T-cell (primary cell): ENCODE measurements around the gene PRDM8. TPM values are rescaled to one million over a fixed set of nuclear protein-coding genes. Genes with fewer than 3 reads are reported as not detected.

Experiments
- ATAC-seq, 4 experiments: fragments of 200-7000 bp in 3 of 4; fragments of 150-1000 bp in 1 of 4; cut with Tn5 transposase; replicated peaks in 1 of 4; 1 replicate in 3 of 4; 2 replicates in 1 of 4; pipeline ENCODE4 v1.10.0; 2021; ENCODE audit warnings: moderate library complexity in 3 of 4, mild to moderate bottlenecking in 2 of 4, moderate number of reproducible peaks in 1 of 4
- CTCF ChIA-PET, 2 donors: fragments of 300-600 bp; sonication (Branson Sonifier 250); formaldehyde crosslinking; loops; one replicate each; lab custom pipeline; 2022; ENCODE audit warnings: antibody characterized with exemption in 2 of 2; lab: Charles Lee
- POLR2A ChIA-PET, 2 donors: fragments of 300-600 bp; sonication (Branson Sonifier 250); formaldehyde crosslinking; loops; one replicate each; lab custom pipeline; 2022; ENCODE audit warnings: antibody characterized with exemption in 2 of 2; lab: Charles Lee
- DNase-seq, 35 experiments: peaks; one replicate each; pipeline versions ENCODE4 v3.0.0 to v3.0.0-alpha.2; 2013 to 2023
- H3K27ac ChIP-seq: one replicate; pipeline ENCODE4 v1.5.1; 2013; ENCODE audit warnings: low read length
- H3K27me3 ChIP-seq, 2 experiments: replicated peaks in 1 of 2; 1 replicate in 1 of 2; 2 replicates in 1 of 2; pipeline versions ENCODE4 v1.6.1 to v1.7.0; 2013; ENCODE audit warnings: low read length in 1 of 2, mixed read lengths in 1 of 2; ENCODE audit not compliant: control insufficient read depth in 2 of 2, insufficient read depth in 2 of 2; ENCODE audit errors: extremely low read depth in 1 of 2
- H3K36me3 ChIP-seq, 2 donors: 1 replicate in 1 of 2; 2 replicates in 1 of 2; pipeline versions ENCODE4 v1.6.1 to v1.7.0; 2013; ENCODE audit warnings: low read length in 1 of 2; ENCODE audit not compliant: control insufficient read depth in 2 of 2, insufficient read depth in 1 of 2; ENCODE audit errors: extremely low read depth in 1 of 2
- H3K4me1 ChIP-seq, 2 experiments: 1 replicate in 1 of 2; 2 replicates in 1 of 2; pipeline versions ENCODE4 v1.6.1 to v1.7.0; 2013; ENCODE audit warnings: low read length in 2 of 2, mixed read lengths in 1 of 2; ENCODE audit not compliant: insufficient read depth in 2 of 2, control insufficient read depth in 1 of 2; ENCODE audit errors: extremely low read depth in 1 of 2
- H3K4me3 ChIP-seq, 2 donors: 1 replicate in 1 of 2; 2 replicates in 1 of 2; pipeline versions ENCODE4 v1.5.1 to v1.7.0; 2013; ENCODE audit warnings: mild to moderate bottlenecking in 2 of 2, low read length in 1 of 2, moderate library complexity in 1 of 2; ENCODE audit not compliant: control insufficient read depth in 1 of 2; ENCODE audit errors: extremely low read depth in 1 of 2
- H3K9me3 ChIP-seq: 2 replicates; pipeline ENCODE4 v1.7.0; 2013
- H3K27ac Mint-ChIP-seq, 2 donors: one replicate each; pipeline ENCODE4 v1.8.0; 2020 to 2021; ENCODE audit warnings: mild to moderate bottlenecking in 2 of 2, mixed read lengths in 2 of 2
- H3K27me3 Mint-ChIP-seq, 2 donors: one replicate each; pipeline ENCODE4 v1.8.0; 2021 to 2022; ENCODE audit warnings: mixed read lengths in 2 of 2
- H3K36me3 Mint-ChIP-seq: one replicate; pipeline ENCODE4 v1.8.0; 2021; ENCODE audit warnings: mixed read lengths
- H3K4me1 Mint-ChIP-seq, 3 donors: one replicate each; pipeline ENCODE4 v1.8.0; 2020 to 2022; ENCODE audit warnings: mixed read lengths in 3 of 3, mild to moderate bottlenecking in 1 of 3
- H3K4me3 Mint-ChIP-seq, 3 donors: one replicate each; pipeline ENCODE4 v1.8.0; 2020 to 2022; ENCODE audit warnings: mild to moderate bottlenecking in 3 of 3, mixed read lengths in 3 of 3, moderate library complexity in 3 of 3
- H3K9me3 Mint-ChIP-seq, 3 donors: one replicate each; pipeline ENCODE4 v1.8.0; 2020 to 2022; ENCODE audit warnings: mixed read lengths in 3 of 3
- WGBS: methylation state at CpG from one replicate; pipeline ENCODE4 v1.1.5; 2013; ENCODE audit warnings: missing lambda C conversion rate; ENCODE audit not compliant: insufficient coverage; 5-methylcytosine and 5-hydroxymethylcytosine counted together
- total RNA-seq, 35 experiments: library from RNA in 6 of 35; stranded (reverse) in 6 of 35; fragments of 120-200 nt in 1 of 35; gene quantifications; one replicate each; pipeline versions ENCODE4 v1.2.1 to v1.2.4 and lab custom pipeline; 2013 to 2026

PRDM8 gene
- total RNA-seq, 5 donors from 2014 or later (not counting 1 experiment from before 2014, with no cell fraction given): 10.5 to 18.7 (median 14.1) TPM

GRCh38 chr4:80210549-80210948, 13.2 kb downstream of the PRDM8 start:
- H3K9me3 ChIP-seq: no peaks in the 10 kb centered on the region
- peaks cover 0 to 2% (median 2%) of the 10 kb centered on the region in 3 donors for H3K4me1 Mint-ChIP-seq
- no peak overlapping the region for H3K27ac Mint-ChIP-seq
- H3K27ac ChIP-seq: no peak overlapping the region
- H3K9me3 Mint-ChIP-seq: no peaks in the 10 kb centered on the region
- ChIA-PET POLR2A (no interaction called here), CTCF (interaction anchor here (0.6 to 1.3 kb wide), 4 partner anchors 9 to 639 kb away, joined by 3 to 5 read pairs (median 4); no protein-coding TSS in a partner anchor)
- 86% methylated on average over 1 of the region's 2 CpGs for WGBS
- no peak for DNase-seq
- H3K27me3 ChIP-seq: peaks cover 0 to 3% of the 10 kb centered on the region in 2 experiments
- H3K36me3 Mint-ChIP-seq: no peaks in the 10 kb centered on the region
- no peak overlapping the region for H3K4me3 ChIP-seq
- H3K4me3 Mint-ChIP-seq: no peak overlapping the region
- no peak for ATAC-seq
- H3K27me3 Mint-ChIP-seq: peaks cover 4 to 10% of the 10 kb centered on the region in 2 donors
- no peaks in the 10 kb centered on the region for H3K36me3 ChIP-seq
- no peaks in the 10 kb centered on the region for H3K4me1 ChIP-seq

- ATAC-seq (no peak), DNase-seq (no peak)
- CTCF ChIA-PET: interaction anchor here (0.6 to 3.1 kb wide), 12 partner anchors 10 to 1261 kb away, joined by 3 to 9 read pairs (median 4); no protein-coding TSS in a partner anchor
- no peaks in the 10 kb centered on the region for H3K9me3 Mint-ChIP-seq
- peaks cover 5 to 17% of the 10 kb centered on the region in 2 donors for H3K27me3 Mint-ChIP-seq
- Histone ChIP-seq H3K27ac (no peak overlapping the region), H3K27me3 (no peaks in the 10 kb centered on the region), H3K4me1 (no peaks in the 10 kb centered on the region), H3K36me3 (no peaks in the 10 kb centered on the region), H3K9me3 (no peaks in the 10 kb centered on the region), H3K4me3 (no peak overlapping the region)
- WGBS: 92% methylated on average over 2 of the region's 5 CpGs
- H3K4me3 Mint-ChIP-seq: no peak overlapping the region
- H3K27ac Mint-ChIP-seq: no peak overlapping the region
- POLR2A ChIA-PET: interaction anchor here in 1 of 2 donors (1.0 kb wide), 1 partner anchor 30 kb away, joined by 4 read pairs; no protein-coding TSS in a partner anchor
- no peaks in the 10 kb centered on the region for H3K36me3 Mint-ChIP-seq
- H3K4me1 Mint-ChIP-seq: peaks cover 0 to 2% (median 2%) of the 10 kb centered on the region in 3 donors
Measured at GRCh38 chr4:80213117-80213815, 16.0 kb downstream of the PRDM8 start.

- Mint-ChIP-seq H3K27me3 (peaks cover 10 to 32% of the 10 kb centered on the region in 2 donors), H3K27ac (no peak overlapping the region), H3K4me3 (no peak overlapping the region), H3K9me3 (no peaks in the 10 kb centered on the region), H3K36me3 (no peaks in the 10 kb centered on the region), H3K4me1 (peaks cover 0 to 2% (median 2%) of the 10 kb centered on the region in 3 donors)
- DNase-seq (peak in 1 of 35 experiments; percentile 55), ATAC-seq (peak in 1 of 4 experiments; percentile 58)
- ChIA-PET POLR2A (interaction anchor here in 1 of 2 donors (0.5 kb wide), 1 partner anchor 298 kb away, joined by 3 read pairs; no protein-coding TSS in a partner anchor), CTCF (interaction anchor here (0.5 to 1.9 kb wide), 25 partner anchors 9 to 1578 kb away, joined by 3 to 19 read pairs (median 3); no protein-coding TSS in a partner anchor)
- no peaks in the 10 kb centered on the region for H3K4me1 ChIP-seq
- no peak overlapping the region for H3K27ac ChIP-seq
- no peak overlapping the region for H3K4me3 ChIP-seq
- WGBS: no CpG with 5 or more reads among the region's 5 CpGs
- no peaks in the 10 kb centered on the region for H3K9me3 ChIP-seq
- no peaks in the 10 kb centered on the region for H3K36me3 ChIP-seq
- H3K27me3 ChIP-seq: peaks cover 0 to 3% of the 10 kb centered on the region in 2 experiments
Measured at GRCh38 chr4:80215449-80216052, 18.2 kb downstream of the PRDM8 start.

GRCh38 chr4:80216100-80216761, 18.9 kb downstream of the PRDM8 start:
- no peaks in the 10 kb centered on the region for H3K9me3 ChIP-seq
- Mint-ChIP-seq H3K27me3 (peaks cover 8 to 33% of the 10 kb centered on the region in 2 donors), H3K4me1 (peaks cover 0 to 2% (median 2%) of the 10 kb centered on the region in 3 donors), H3K9me3 (no peaks in the 10 kb centered on the region), H3K27ac (no peak overlapping the region), H3K36me3 (no peaks in the 10 kb centered on the region), H3K4me3 (no peak overlapping the region)
- H3K27me3 ChIP-seq: peaks cover 0 to 3% of the 10 kb centered on the region in 2 experiments
- H3K27ac ChIP-seq: no peak overlapping the region
- no peak overlapping the region for H3K4me3 ChIP-seq
- H3K36me3 ChIP-seq: no peaks in the 10 kb centered on the region
- CTCF ChIA-PET: interaction anchor here (0.5 to 1.9 kb wide), 25 partner anchors 10 to 1578 kb away, joined by 3 to 19 read pairs (median 4); no protein-coding TSS in a partner anchor
- DNase-seq (no peak), ATAC-seq (no peak)
- POLR2A ChIA-PET: interaction anchor here in 1 of 2 donors (0.5 kb wide), 1 partner anchor 299 kb away, joined by 3 read pairs; no protein-coding TSS in a partner anchor
- no CpG with 5 or more reads among the region's 2 CpGs for WGBS
- H3K4me1 ChIP-seq: no peaks in the 10 kb centered on the region

- no CpG with 5 or more reads among the region's 5 CpGs for WGBS
- no peaks in the 10 kb centered on the region for H3K36me3 Mint-ChIP-seq
- DNase-seq (no peak), ATAC-seq (no peak)
- peaks cover 0 to 2% (median 2%) of the 10 kb centered on the region in 3 donors for H3K4me1 Mint-ChIP-seq
- no peaks in the 10 kb centered on the region for H3K9me3 Mint-ChIP-seq
- Histone ChIP-seq H3K4me1 (no peaks in the 10 kb centered on the region), H3K27me3 (peaks cover 0 to 3% of the 10 kb centered on the region in 2 experiments), H3K4me3 (no peak overlapping the region), H3K9me3 (no peaks in the 10 kb centered on the region), H3K27ac (no peak overlapping the region), H3K36me3 (no peaks in the 10 kb centered on the region)
- no peak overlapping the region for H3K27ac Mint-ChIP-seq
- POLR2A ChIA-PET: no interaction called here
- CTCF ChIA-PET: interaction anchor here (0.6 to 1.8 kb wide), 8 partner anchors 8 to 1267 kb away, joined by 3 to 7 read pairs (median 4); no protein-coding TSS in a partner anchor
- H3K4me3 Mint-ChIP-seq: no peak overlapping the region
- peaks cover 5 to 36% of the 10 kb centered on the region in 2 donors for H3K27me3 Mint-ChIP-seq
Measured at GRCh38 chr4:80219301-80220025, 22.2 kb downstream of the PRDM8 start.
